ENCODE results near the gene GTF2A1L.
"Not testable (repeated sequence)": the region's sequence is repeated elsewhere in the genome, so short reads cannot be mapped to it uniquely, and the experiment has no call there.

GTF2A1L gene

DNA sequence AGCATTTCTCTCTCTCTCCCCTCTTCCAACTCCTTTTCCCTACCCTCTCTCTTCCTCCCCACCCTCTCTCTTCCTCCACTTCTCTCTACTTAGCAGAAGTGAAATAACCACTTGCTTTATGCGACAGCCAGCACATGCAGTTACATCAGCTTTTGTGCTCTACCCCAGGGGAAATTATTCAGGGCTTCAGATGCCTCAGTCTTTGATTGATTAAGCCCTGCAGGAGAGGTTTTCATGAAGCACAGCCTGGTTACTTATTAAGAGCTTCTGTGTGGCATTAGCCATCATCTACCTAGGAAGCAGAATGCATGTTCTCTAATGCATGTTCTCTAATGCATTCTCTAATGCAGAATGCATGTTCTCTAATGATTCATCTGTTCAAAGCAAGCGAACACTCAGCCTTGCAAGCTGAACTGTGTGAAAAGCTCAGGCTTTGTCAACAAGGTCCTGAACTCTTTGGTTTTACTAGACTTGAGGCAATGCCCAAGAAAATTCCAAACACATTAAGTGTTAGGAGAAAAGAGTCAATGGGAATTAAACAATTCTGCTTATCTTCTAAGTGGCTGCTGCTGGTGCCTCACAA is 81.8 kb downstream of the GTF2A1L start:
- no peak for DNase-seq (ENCODE audit: low spot score)

DNA sequence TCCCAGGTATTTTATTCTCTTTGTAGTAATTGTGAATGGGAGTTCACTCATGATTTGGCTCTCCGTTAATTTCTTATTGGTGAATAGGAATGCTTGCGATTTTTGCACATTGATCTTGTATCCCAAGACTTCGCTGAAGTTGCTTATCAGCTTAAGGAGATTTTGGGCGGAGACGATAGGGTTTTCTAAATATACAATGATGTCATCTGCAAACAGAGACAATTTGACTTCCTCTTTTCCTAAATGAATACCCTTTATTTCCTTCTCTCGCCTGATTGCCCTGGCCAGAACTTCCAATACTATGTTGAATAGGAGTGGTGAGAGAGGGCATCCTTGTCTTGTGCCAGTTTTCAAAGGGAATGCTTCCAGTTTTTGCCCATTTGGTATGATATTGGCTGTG is 86.0 kb downstream of the GTF2A1L start:
- not testable (repeated sequence) for DNase-seq (ENCODE audit: low spot score)

DNA sequence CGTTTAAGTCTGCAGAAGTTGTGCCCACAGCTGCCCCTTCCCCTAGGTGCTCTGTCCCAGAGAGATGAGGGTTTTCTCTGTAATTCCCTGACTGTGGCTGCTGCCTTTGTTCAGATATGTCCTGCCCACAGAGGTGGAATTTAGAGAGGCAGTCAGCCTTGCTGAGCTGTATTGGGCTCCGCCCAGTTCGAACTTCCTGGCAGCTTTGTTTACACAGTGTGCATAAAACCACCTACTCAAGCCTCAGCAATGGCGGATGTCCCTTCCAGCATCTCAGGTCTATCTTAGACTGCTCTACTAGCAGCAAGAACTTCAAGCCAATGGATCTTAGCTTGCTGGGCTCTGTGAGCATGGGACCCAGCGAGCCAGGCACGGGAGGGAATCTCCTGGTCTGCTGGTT is 89.8 kb downstream of the GTF2A1L start:
- no peak for DNase-seq (ENCODE audit: low spot score)

DNA sequence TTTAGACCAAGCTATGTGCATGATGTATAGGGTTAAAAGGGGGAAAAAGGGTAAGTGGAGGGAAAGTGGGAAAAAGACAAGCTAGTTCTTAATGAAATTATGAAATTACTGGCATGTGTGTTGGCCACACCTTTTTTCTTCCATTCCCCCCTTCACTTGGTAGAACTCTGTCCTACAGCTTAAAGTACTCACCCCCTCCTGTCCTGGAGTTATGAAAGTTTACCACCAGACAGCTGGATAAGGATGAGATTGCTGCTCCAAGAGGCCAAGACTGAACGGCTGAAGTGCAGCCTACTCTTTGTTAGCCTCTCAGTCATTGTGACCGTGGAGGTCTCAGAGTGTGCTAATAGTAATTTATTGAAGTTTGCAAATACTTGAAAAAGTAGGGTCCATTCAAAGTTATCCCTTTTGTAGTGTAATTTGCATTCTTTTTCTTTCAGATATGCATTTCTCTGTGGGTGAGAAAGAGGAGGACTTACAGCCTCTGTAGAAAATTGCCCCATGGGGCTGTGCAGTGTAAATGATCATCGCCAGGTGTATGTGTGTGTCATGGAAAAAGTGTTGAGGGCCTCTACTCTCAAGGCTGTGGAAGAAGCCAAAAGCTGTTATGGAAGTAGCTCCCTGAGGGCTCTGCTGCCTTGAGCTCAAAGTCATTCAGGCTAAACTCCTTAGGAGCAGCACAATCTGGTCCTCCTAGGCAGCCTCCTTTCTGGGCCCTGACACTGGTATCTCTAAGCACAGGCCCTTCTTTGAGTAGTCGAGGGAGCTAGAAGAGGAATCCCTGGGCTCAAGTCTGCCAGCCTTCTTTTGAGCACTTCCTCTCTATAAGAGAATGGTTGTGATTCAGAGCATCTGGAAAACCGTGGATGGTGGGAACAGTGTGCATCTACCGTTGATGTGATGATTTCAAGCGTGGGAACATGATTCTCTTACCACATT is 91.7 kb downstream of the GTF2A1L start:
- DNase-seq (ENCODE audit: low spot score): no peak

DNA sequence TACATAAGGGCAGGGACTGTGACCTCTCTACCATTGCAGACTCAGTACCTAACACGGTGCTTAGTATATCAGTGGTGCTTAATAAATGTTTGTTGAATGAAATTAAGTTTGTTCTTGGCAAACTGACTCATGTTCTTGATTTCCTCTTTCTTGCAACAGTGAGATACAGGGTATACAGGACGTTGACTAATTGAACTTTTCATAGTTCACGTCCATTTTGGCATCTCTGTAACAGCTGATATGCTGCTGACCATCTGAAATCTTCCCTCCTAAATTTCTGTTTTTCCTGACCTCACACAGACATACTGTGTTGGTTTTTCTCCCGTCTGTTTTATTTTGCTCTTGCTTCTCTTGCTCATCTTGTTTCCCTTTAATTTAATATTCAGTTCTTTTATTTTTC is 93.7 kb downstream of the GTF2A1L start:
- no peak for DNase-seq (ENCODE audit: low spot score)

DNA sequence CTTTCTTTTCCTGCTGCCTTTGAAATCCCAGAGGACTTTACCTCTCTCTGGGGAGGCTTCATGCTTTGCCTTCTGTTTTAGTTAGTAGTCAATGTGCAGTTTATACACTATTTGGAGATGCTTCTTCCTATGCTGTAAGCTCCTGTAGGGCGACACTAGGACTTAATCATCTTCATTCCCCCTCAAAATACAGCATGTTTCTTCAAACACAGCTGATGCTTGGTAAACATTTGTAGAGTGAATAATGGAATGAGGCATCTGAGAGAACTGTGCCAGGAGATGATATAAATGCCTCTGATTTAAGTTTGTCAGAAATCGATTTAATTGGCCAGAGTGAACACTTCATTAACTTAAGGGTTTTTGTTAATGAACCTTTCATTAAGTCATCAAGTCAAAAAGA is 94.5 kb downstream of the GTF2A1L start:
- DNase-seq (ENCODE audit: low spot score): no peak

DNA sequence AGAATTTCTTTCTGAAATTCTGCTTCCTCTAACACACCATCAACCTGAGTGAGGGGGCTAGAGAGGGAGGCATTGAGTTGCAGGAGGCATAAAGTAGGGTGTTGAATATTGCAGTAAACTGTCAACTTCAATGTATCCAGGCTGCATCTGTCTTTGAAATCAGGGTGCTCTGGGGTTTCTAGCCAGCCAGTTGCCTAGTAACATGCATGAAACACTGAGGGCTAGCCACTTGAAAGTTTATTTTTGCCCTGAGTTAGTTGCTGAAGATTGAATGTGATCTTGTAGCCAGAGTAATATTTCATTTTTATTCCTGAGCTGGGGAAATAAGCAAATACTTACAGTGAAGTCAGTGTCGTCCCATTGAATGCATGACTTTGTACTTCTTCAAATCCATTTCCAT is 96.0 kb downstream of the GTF2A1L start:
- no peak for DNase-seq (ENCODE audit: low spot score)

DNA sequence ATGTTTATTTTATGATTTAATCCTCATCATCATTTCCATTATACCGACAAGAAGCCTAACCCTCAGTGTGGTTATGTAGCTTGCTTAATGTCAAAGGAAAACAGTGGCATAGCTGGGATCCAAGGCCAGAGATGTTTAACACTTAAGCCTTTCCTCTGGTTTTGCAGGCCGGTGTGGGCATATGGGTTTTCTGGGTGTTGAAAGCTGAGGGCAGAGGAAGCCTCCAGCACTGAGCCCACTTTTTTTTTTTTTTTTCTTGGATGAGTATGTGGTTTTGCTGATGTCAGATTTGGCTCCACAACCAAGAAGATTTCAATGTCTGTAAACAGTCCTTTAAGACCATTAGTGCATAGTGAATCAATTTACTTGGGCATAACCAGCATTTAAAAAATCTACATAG is 96.6 kb downstream of the GTF2A1L start:
- no peak for DNase-seq (ENCODE audit: low spot score)

DNA sequence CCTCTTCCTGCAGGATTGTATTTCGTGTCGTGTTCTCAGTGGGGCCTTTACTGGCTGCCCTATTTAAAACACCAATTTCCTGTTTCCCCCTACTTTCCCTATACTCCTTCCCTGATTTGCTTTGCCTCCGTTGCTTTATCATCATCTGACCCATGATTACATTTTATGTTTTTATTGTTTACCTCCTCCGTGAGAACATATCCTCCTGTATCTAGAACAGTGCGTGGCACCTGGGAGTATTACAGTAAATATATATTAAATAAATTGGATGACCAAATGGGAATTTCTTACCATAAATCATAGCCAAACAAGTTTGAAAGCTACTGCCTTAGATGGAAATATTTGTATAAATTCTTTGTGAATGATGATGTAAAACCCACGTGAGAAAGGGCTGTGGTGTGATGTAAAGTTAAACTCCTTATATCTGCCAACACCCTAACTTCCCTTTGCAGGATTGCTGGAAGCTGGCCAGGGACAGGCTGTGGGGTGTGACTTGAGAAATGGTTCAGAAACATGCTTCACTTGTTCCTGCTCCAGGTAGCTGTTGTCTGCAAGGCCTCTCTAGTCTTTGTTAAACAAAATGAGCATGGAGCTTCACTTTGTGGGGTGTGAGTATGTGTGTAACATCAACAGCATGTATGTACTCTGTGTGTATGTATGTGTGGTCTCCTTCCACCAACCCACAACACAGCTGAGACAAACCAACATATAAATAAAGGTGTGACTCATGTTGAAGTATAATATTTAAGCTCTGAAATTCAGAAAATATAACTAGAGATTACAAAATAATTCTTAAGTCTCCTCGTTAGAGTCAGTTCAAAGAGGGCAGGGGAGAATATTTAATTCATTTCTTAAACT is 97.6 kb downstream of the GTF2A1L start:
- DNase-seq (ENCODE audit: low spot score): no peak

DNA sequence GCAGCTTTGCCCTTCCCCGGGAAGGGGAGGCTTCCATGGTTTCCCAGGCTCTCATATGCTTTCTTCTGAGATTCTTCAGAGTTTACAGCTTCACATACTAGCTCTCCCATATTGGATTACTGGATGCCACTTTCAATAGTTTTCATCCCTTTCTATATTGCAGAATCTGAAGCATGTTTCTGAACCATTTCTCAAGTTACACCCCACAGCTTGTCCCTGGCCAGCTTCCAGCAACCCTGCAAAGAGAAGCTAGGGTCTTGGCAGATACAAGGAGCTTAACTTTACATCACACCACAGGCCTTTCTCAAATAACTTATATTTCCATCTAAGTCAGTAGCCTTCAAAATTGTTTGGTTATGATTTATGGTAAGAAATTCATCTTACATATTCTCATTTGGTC is 98.3 kb downstream of the GTF2A1L start:
- DNase-seq (ENCODE audit: low spot score): no peak

DNA sequence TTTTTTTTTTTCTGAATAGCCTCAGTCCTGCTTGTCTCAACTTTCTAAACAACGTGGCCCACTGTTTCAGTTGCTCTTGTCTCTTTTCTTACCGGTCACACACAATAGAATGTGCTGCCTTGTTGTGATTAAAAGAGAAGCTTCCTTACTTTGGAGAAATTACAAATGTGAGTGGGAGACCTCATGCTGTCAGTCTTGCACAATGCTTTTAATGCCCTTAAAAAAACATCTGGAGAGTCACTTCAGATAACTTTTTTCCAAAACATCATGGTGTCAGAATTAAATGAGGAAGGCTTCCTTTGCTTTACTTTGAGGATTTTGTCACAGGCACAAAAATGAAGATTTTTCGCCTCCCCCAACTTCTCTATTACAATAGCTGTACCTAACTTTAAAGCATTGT is 100.2 kb downstream of the GTF2A1L start:
- no peak for DNase-seq (ENCODE audit: low spot score)

DNA sequence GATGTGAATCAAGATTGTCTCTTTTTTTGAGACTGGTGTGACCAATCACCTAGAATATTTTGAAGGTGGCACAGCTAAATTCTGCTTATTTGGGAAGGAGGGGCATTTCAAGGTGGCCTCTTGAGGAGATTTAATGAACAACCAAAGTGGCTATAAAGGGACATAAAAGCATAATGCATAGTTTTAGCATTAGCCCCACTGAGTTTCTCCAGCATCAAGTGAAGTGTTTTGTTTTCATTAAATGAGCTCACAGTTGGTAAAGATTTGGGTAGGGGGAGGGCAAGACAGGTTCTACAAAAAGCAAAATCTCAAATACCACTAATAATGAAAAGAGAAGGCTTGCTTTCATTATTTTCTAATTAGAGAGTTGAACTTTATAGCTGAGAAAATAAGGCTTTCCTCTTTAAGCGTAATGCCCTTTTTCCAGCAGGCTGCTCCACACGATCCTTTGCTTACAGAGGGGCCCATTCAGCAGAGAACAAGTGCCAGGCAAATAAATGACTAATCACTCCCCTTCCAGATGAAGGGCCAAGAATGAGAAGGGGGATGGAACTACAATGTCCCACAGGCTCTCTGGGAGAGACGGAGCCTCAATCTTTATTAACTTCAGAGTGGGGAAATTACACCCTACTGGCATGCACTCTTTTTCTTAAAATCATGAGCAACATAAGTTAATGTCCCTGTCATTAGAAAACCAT is 102.0 kb downstream of the GTF2A1L start:
- DNase-seq (ENCODE audit: low spot score): no peak

DNA sequence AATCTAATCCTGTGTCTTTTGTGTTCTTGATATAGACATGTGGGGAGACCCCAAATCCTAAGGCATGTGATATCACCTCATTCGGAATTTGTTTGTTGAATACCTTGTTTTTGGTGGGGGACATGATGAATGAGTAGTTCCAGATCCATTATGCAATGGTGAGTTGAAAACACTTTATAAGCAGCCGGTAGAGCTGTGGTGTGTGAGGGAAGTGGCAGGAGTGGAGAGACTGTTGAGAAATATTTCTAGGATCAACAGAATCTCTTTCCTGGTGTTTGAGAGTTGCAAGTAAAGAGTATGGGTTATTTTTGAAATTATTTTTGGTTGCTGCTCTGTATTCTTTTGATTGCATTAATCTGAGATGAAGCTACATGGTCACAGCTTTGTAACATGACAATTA is 103.5 kb downstream of the GTF2A1L start:
- DNase-seq (ENCODE audit: low spot score): no peak

DNA sequence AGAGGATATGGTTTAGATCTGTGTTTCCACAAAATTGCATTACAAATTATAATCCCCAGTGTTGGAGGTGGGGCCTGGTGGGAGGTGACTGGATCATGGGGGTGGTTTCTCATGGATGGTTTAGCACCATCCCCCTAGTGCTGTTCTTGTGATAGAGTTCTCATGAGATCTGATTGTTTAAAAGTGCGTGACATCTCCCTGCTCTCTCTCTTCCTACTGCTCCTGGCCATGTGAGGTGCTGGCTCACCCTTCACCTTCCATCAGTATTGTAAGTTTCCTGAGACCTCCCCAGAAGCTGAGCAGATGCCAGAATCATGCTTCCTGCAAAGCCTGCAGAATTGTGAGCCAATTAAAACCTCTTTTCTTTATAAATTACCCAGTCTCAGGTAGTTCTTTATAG is 104.7 kb downstream of the GTF2A1L start:
- no peak for DNase-seq (ENCODE audit: low spot score)

DNA sequence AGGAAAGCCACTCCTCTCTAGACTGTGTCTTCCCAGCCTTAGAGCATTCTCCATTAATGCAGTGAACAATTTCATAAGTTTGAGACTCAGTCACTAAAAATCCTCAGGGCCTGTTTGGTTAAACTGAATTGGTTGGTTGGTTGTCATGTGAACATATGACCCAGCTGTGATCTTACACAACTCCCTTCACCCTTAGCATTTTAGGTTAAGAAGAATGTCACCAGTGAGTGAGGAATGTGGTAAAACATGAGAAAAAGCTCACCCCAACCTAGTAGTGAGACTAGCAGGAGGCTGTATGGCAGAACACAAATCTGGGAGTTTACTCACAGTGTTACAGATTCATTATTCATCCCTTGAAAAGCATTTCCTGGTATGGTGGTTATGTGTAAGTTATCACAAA is 105.5 kb downstream of the GTF2A1L start:
- DNase-seq (ENCODE audit: low spot score): no peak

DNA sequence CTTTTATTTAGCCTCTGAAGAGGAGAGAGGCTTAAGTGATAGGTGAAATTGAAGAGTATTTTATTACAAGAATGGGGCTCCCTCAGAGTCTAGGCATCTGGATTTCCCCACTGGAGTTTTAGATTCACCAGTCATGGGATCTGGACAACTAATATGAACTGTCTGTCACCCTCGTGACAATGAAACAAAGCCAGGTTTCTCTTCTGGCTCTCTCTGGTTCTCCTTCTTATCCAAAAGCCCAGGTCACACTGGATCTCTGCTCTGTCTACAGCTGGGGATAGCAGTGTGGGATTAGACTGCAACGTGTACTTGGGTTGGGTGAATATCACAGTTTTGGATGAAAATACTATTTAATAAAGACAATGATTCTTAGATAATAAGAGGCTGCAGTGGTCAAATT is 106.6 kb downstream of the GTF2A1L start:
- no peak for DNase-seq (ENCODE audit: low spot score)

DNA sequence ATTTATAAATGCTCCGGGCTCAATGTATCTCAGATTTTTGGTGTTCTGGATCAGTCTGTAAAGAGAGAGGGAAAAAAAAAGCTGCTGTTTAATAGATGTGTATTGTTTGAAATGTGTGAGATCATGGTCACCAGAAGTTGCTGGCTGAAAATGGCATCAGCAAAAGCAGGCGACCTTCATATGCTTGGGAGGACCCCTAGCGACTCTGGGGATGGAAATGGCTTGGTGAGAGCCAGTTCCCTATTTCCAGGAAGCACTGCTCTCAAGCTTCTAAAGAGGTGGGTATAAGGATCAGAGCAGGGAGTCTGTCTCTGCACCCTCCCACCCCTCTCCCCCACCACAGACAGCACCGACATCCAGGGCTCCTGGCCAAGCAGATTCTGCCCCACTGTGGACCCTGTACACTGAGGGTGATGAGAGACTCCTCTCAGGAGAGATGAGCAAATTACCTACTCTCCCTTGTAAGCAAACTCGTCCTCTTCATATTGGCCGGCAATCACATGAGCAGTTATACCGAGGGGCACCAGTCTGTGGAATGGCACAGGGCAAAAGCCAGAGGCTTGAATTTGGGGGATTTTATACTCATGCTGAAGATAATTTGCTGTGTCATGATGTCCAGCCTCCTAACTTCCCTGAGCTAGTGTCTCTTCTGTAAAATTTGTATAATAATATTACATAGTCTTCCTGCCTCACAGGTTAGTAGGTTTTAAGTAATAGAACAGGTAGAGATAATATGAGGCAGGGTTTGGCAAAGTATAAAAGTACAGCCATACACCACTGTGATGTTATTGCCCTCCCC is 108.2 kb downstream of the GTF2A1L start:
- DNase-seq (ENCODE audit: low spot score): no peak

DNA sequence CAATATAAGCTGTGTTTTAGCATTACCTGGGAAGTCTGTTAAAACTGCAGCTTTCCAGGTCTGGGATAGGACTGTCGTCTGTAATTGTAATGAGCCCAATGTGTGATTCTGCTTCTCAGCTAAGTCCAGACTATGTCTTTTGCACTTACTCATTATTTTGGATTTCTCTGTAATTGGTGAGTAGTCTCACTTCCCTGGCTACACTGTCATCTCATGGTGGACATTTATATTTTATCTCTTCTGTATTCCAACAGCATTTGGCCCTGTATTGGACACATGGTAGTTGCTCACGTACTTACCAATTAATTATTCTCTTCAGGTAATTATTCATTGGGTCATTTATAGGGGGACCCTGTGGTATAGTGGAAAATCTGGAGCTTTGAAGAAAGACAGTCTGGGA is 109.9 kb downstream of the GTF2A1L start:
- no peak for DNase-seq (ENCODE audit: low spot score)

DNA sequence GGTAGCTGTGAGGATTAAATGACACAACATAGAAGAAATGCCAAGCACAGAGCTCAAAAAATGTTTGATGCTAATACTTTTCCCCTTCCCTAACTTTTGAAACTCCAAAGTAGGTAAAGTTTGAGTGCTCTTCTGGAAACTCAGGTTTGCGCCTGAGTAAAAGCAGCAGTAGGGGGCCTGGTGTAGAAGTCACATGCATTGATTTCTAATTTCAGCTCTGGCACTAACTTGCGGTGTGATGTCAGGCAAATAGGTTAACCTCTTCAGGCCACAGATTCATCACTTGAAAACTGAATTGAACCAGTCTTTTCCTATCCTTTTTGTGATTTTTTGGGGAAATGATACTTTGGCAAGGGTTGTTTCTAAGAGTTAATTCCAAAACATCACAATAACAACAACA is 110.6 kb downstream of the GTF2A1L start:
- no peak for DNase-seq (ENCODE audit: low spot score)

DNA sequence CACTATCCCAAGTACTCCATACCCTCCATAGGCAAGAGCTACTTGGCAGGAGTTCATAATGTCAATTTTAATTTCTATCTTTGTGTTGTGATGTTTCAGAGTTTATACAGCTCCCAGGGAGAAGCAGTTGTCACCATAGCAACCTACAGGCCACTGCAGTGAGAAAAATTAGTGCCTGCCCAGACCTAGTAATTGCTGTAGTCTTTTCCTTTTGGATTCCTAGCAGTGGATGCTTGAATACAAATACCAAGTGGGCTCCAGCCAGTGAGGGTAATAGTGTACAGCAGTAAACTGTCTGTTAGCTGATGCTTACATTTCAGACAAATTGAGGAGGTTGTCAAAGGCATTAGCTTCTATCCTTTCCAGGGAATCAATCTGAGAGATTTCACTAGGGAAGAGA is 111.2 kb downstream of the GTF2A1L start:
- DNase-seq (ENCODE audit: low spot score): no peak
